GM12878 (cell line): ENCODE measurements around the gene MR1. TPM values are rescaled to one million over a fixed set of nuclear protein-coding genes. Genes with fewer than 3 reads are reported as not detected.

Experiments
- CREB1 ChIP-seq: IDR thresholded peaks from 2 replicates; pipeline ENCODE4 v1.6.1; 2012; ENCODE audit warnings: low read depth, mild to moderate bottlenecking, inconsistent platforms
- EP300 ChIP-seq, 2 experiments: fragments of 150-350 bp in 1 of 2; IDR thresholded peaks; 2 replicates each; pipeline ENCODE4 v1.6.1; 2011 to 2012; ENCODE audit warnings: low read depth in 2 of 2, low read length in 2 of 2, borderline replicate concordance in 1 of 2, improper control_type of control experiment in 1 of 2, inconsistent platforms in 1 of 2; ENCODE audit not compliant: control insufficient read depth in 1 of 2
- ESRRA ChIP-seq: IDR thresholded peaks from 2 replicates; pipeline ENCODE4 v1.6.1; 2012; ENCODE audit warnings: mild to moderate bottlenecking, low read length, improper control_type of control experiment
- GABPA ChIP-seq: IDR thresholded peaks from 2 replicates; pipeline ENCODE4 v1.6.1; 2014; ENCODE audit warnings: antibody characterized with exemption, low read depth, mild to moderate bottlenecking, inconsistent platforms
- HCFC1 ChIP-seq: fragments of 150-350 bp; IDR thresholded peaks from 2 replicates; pipeline ENCODE4 v1.6.1; 2014; ENCODE audit warnings: low read length
- MTA3 ChIP-seq: IDR thresholded peaks from 2 replicates; pipeline ENCODE4 v1.6.1; 2012; ENCODE audit warnings: low read length, inconsistent platforms, borderline replicate concordance
- RBBP5 ChIP-seq: fragments of 200-600 bp; sonication (generic); conservative IDR thresholded peaks from 2 replicates; pipeline ENCODE4 v1.6.1; 2016
- SRF ChIP-seq, 2 experiments: IDR thresholded peaks; 2 replicates each; pipeline ENCODE4 v1.6.1; 2011; ENCODE audit warnings: low read depth in 2 of 2, low read length in 2 of 2, mild to moderate bottlenecking in 1 of 2, moderate library complexity in 1 of 2
- polyA plus RNA-seq, 11 experiments: library from polyadenylated mRNA; depleted of rRNA in 4 of 11; unstranded in 6 of 11; stranded (reverse) in 5 of 11; fragments of >200 nt; fragmentation: Nextera tagmentation in 4 of 11; fragmentation: Illumina TruSeq in 1 of 11; extraction: Ambion mirVana in 4 of 11; extraction: Trizol in 1 of 11; gene quantifications; 1 replicate in 1 of 11; 2 replicates in 10 of 11; pipeline versions ENCODE4 v1.2.1 to v1.2.3, GENCODE V29; 2011 to 2016; ENCODE audit warnings: inconsistent platforms in 2 of 11, missing spikeins in 2 of 11, low read depth in 1 of 11
- total RNA-seq, 4 experiments: library from RNA; depleted of rRNA in 3 of 4; stranded (reverse); fragments of >200 nt in 3 of 4; fragmentation: Illumina TruSeq in 1 of 4; extraction: Trizol in 1 of 4; gene quantifications; 2 replicates each; pipeline versions ENCODE4 v1.2.1 to v1.2.3, GENCODE V29; 2013 to 2021
- TF ChIP-seq, protein P1 (sequence below): IDR thresholded peaks from 2 replicates; pipeline ENCODE4 v1.6.1; 2011; ENCODE audit warnings: mild to moderate bottlenecking, low read depth, low read length, moderate library complexity; ENCODE audit not compliant: insufficient replicate concordance
- TF ChIP-seq, protein P2 (sequence below): fragments of 150-350 bp; IDR thresholded peaks from 2 replicates; pipeline ENCODE4 v1.6.1; 2016; ENCODE audit warnings: low read depth, low read length
- TF ChIP-seq, protein P3 (sequence below): fragments of 450-650 bp; IDR thresholded peaks from 2 replicates; pipeline ENCODE4 v1.6.1; 2017; ENCODE audit warnings: mild to moderate bottlenecking, moderate library complexity
- TF ChIP-seq, protein P4 (sequence below): fragments of 450-650 bp; IDR thresholded peaks from 2 replicates; pipeline ENCODE4 v1.6.1; 2016; ENCODE audit warnings: mild to moderate bottlenecking, moderate library complexity, borderline replicate concordance

MR1 gene
- total and polyA plus RNA-seq, 10 of the 15 experiments (the other 5 are each of a cell fraction or from before 2014, with no cell fraction given): 24.7 to 65.9 (median 30.9) TPM

DNA sequence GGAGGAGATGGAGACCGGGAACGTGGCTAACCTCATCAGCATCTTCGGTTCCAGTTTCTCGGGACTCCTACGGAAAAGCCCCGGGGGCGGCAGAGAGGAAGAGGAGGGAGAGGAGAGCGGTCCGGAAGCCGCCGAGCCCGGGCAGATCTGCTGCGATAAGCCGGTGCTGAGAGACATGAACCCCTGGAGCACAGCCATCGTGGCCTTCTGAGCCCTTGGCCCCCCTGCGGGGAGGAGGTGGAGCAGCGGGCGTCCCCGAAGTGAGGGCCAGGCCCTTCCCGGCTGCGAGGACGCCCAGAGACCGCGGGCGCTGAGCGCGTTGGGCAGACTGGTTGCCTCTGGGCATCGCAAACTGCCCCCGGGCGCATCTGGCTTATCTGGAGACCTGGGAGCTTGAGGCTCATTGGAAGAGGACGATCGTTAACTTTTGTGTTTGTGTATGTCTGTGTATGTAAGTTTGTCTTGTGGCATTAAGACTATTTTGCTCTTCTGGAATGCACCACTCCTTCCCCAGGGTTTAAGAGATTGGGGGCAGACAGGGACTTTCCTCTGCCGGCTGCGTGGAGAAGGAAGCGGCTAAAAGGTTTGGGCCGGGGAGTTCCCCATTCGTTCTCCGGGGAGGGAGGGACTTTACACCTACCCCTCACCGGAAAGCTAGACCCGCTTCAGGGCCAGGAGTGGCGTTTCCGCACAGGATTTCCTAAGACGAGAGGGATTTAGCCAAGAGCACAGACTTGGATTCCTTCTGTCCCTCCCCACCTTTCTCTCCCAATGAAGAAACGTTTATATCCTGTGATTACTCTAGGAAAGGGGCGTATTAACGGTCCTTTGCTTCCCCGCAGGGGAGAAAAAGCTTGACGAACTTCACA, 56.1 kb downstream of the MR1 start (continued):
- TF ChIP-seq, protein P1, sequence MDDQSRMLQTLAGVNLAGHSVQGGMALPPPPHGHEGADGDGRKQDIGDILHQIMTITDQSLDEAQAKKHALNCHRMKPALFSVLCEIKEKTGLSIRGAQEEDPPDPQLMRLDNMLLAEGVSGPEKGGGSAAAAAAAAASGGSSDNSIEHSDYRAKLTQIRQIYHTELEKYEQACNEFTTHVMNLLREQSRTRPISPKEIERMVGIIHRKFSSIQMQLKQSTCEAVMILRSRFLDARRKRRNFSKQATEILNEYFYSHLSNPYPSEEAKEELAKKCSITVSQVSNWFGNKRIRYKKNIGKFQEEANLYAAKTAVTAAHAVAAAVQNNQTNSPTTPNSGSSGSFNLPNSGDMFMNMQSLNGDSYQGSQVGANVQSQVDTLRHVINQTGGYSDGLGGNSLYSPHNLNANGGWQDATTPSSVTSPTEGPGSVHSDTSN: peak; percentile 9
- TF ChIP-seq HCFC1 (no peak; the same call in 1 of the 2 replicates), MTA3 (peak; percentile 87; the same call in 1 of the 2 replicates), SRF (IDR thresholded peaks at IDR 0.05; ENCODE audit: low read depth in 2 of 2, low read length in 2 of 2) (peak in 1 of 2 experiments; percentile 62; a peak in 1 of 4 replicates), EP300 (IDR thresholded peaks at IDR 0.05; ENCODE audit: borderline replicate concordance in 1 of 2, control insufficient read depth in 1 of 2, low read depth in 2 of 2, low read length in 2 of 2) (peak; percentile 58 to 64; a peak in 2 of 4 replicates), ESRRA (no peak), RBBP5 (no peak), CREB1 (no peak; the same call in 1 of the 2 replicates), GABPA (no peak)
- TF ChIP-seq, protein P2, sequence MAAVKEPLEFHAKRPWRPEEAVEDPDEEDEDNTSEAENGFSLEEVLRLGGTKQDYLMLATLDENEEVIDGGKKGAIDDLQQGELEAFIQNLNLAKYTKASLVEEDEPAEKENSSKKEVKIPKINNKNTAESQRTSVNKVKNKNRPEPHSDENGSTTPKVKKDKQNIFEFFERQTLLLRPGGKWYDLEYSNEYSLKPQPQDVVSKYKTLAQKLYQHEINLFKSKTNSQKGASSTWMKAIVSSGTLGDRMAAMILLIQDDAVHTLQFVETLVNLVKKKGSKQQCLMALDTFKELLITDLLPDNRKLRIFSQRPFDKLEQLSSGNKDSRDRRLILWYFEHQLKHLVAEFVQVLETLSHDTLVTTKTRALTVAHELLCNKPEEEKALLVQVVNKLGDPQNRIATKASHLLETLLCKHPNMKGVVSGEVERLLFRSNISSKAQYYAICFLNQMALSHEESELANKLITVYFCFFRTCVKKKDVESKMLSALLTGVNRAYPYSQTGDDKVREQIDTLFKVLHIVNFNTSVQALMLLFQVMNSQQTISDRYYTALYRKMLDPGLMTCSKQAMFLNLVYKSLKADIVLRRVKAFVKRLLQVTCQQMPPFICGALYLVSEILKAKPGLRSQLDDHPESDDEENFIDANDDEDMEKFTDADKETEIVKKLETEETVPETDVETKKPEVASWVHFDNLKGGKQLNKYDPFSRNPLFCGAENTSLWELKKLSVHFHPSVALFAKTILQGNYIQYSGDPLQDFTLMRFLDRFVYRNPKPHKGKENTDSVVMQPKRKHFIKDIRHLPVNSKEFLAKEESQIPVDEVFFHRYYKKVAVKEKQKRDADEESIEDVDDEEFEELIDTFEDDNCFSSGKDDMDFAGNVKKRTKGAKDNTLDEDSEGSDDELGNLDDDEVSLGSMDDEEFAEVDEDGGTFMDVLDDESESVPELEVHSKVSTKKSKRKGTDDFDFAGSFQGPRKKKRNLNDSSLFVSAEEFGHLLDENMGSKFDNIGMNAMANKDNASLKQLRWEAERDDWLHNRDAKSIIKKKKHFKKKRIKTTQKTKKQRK: no peak
- TF ChIP-seq, protein P3, sequence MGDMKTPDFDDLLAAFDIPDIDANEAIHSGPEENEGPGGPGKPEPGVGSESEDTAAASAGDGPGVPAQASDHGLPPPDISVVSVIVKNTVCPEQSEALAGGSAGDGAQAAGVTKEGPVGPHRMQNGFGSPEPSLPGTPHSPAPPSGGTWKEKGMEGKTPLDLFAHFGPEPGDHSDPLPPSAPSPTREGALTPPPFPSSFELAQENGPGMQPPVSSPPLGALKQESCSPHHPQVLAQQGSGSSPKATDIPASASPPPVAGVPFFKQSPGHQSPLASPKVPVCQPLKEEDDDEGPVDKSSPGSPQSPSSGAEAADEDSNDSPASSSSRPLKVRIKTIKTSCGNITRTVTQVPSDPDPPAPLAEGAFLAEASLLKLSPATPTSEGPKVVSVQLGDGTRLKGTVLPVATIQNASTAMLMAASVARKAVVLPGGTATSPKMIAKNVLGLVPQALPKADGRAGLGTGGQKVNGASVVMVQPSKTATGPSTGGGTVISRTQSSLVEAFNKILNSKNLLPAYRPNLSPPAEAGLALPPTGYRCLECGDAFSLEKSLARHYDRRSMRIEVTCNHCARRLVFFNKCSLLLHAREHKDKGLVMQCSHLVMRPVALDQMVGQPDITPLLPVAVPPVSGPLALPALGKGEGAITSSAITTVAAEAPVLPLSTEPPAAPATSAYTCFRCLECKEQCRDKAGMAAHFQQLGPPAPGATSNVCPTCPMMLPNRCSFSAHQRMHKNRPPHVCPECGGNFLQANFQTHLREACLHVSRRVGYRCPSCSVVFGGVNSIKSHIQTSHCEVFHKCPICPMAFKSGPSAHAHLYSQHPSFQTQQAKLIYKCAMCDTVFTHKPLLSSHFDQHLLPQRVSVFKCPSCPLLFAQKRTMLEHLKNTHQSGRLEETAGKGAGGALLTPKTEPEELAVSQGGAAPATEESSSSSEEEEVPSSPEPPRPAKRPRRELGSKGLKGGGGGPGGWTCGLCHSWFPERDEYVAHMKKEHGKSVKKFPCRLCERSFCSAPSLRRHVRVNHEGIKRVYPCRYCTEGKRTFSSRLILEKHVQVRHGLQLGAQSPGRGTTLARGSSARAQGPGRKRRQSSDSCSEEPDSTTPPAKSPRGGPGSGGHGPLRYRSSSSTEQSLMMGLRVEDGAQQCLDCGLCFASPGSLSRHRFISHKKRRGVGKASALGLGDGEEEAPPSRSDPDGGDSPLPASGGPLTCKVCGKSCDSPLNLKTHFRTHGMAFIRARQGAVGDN: no peak
- TF ChIP-seq, protein P4, sequence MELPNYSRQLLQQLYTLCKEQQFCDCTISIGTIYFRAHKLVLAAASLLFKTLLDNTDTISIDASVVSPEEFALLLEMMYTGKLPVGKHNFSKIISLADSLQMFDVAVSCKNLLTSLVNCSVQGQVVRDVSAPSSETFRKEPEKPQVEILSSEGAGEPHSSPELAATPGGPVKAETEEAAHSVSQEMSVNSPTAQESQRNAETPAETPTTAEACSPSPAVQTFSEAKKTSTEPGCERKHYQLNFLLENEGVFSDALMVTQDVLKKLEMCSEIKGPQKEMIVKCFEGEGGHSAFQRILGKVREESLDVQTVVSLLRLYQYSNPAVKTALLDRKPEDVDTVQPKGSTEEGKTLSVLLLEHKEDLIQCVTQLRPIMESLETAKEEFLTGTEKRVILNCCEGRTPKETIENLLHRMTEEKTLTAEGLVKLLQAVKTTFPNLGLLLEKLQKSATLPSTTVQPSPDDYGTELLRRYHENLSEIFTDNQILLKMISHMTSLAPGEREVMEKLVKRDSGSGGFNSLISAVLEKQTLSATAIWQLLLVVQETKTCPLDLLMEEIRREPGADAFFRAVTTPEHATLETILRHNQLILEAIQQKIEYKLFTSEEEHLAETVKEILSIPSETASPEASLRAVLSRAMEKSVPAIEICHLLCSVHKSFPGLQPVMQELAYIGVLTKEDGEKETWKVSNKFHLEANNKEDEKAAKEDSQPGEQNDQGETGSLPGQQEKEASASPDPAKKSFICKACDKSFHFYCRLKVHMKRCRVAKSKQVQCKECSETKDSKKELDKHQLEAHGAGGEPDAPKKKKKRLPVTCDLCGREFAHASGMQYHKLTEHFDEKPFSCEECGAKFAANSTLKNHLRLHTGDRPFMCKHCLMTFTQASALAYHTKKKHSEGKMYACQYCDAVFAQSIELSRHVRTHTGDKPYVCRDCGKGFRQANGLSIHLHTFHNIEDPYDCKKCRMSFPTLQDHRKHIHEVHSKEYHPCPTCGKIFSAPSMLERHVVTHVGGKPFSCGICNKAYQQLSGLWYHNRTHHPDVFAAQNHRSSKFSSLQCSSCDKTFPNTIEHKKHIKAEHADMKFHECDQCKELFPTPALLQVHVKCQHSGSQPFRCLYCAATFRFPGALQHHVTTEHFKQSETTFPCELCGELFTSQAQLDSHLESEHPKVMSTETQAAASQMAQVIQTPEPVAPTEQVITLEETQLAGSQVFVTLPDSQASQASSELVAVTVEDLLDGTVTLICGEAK: no peak
